HG03521 (cell line): ENCODE results near the gene TMEM97.
"Not testable (repeated sequence)": the region's sequence is repeated elsewhere in the genome, so short reads cannot be mapped to it uniquely, and the experiment has no call there.

ENCODE experiments used
- ATAC-seq: cut with Tn5 transposase; IDR thresholded peaks from one replicate; pipeline ENCODE4 v1.9.1; 2021; ENCODE audit warnings: mild to moderate bottlenecking, moderate library complexity; ENCODE audit not compliant: unreplicated experiment

Gene TMEM97

GRCh38 chr17:28335959-28336871, 17.2 kb downstream of the TMEM97 start:
- no peak for ATAC-seq

- ATAC-seq: no peak
Measured at GRCh38 chr17:28338056-28338768, 19.2 kb downstream of the TMEM97 start.

GRCh38 chr17:28338769-28339212, 19.8 kb downstream of the TMEM97 start:
- not testable (repeated sequence) for ATAC-seq

DNA sequence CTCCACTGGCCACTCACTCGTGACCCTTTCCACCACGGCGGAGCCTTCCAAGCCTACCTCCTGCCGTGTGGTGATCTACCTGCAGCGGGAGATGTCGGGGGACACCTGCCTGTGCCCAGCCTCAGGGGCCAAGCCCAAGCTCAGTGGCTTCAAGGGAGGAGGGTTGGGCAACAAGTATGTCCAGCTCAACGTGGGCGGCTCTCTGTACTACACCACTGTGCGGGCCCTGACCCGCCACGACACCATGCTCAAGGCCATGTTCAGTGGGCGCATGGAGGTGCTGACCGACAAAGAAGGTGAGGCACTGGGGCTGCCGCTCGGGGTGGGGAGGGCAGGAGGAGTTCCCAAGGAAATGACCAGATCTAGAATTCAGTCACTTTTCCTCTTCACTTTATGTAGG, 20.4 kb downstream of the TMEM97 start:
- ATAC-seq: no peak

- no peak for ATAC-seq
Measured at GRCh38 chr17:28340374-28340773, 21.4 kb downstream of the TMEM97 start.

GRCh38 chr17:28341516-28341915, 22.5 kb downstream of the TMEM97 start:
- ATAC-seq: no peak

DNA sequence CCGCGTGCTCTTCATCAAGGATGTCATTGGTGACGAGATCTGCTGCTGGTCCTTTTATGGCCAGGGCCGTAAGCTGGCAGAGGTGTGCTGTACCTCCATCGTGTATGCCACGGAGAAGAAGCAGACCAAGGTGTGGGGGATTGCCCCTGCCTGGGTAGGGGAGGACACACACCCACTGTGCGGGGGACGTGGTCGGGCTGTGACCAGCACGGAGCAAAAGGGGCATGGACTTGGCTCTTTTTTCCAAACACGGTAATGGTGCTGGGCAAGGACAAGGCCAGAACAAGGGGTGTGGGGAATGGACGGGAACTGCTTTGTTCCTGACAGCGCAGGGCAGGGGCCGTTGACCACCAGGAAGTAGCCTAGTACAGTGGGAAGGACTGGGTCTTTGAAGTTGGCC, 23.3 kb downstream of the TMEM97 start:
- ATAC-seq: no peak

GRCh38 chr17:28343491-28343932, 24.5 kb downstream of the TMEM97 start:
- no peak for ATAC-seq

GRCh38 chr17:28344011-28344410, 25.0 kb downstream of the TMEM97 start:
- ATAC-seq: no peak

DNA sequence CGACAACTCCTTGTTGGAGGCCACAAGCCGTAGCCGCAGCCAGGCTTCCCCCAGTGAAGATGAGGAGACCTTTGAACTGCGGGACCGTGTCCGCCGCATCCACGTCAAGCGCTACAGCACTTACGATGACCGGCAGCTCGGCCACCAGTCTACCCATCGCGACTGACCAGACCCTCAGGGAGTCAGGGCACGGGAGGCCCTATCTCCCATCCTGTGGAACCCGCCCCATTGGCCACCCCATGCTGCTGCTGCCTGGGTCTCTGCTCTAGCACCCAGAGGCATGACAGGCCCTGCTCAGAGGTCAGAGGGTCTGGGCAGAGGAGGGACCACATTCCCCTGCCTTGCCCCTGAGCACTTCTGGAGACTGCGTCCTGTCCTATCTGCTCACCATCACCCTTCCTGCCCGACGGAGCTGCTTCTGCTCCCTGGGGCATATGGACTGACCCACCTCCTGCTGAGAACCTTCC, 25.5 kb downstream of the TMEM97 start:
- ATAC-seq: no peak

- ATAC-seq: no peak
Measured at GRCh38 chr17:28345419-28346198, 26.6 kb downstream of the TMEM97 start.

- no peak for ATAC-seq
Measured at GRCh38 chr17:28346199-28346580, 27.2 kb downstream of the TMEM97 start.

GRCh38 chr17:28346746-28347246, 27.8 kb downstream of the TMEM97 start:
- ATAC-seq: no peak

GRCh38 chr17:28347261-28347891, 28.4 kb downstream of the TMEM97 start:
- ATAC-seq: no peak

DNA sequence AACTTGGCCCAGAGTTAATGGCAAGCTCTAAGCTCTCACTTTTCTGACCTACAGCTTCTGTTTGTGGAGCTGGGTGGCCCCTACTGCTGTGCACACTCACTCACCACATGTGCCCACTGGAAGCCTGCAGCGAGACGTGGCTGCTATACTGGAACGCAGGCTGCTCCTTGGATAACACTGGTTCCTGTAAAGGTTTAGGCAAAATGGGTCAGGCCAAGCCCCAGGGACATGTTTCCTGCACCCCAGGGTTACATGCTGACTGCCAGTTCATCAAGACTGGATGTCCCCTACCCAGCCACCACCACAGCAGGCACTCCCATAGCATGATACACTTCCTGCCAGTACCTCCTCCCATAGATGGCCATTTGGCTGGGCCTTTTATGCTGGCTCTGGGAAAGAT, 30.0 kb downstream of the TMEM97 start:
- ATAC-seq: no peak

DNA sequence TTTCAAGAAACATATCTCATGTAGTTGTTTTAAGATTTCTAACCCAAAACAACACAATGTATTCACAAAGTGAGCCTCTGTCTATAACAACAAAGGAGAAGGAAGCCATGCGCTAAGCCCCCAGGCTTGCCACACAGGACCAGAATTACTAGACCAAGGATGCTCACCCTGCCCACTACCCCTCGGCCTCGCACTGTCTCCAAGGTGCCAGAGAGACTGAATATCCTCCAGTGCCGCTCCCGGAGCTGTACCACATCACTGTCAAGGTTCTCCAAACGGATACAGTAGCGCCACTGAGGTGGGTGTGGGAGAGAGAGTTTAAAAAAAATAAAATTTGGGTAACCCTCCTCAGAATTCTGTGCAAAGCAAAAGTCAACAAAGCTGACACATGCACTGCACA, 31.3 kb downstream of the TMEM97 start:
- no peak for ATAC-seq

GRCh38 chr17:28357061-28357900, 38.3 kb downstream of the TMEM97 start, which contains the start of gene POLDIP2:
POLDIP2 (minus strand) TSS chr17:28357527; CDS start chr17:28357448, 79 bp downstream.
- peak; percentile 97 for ATAC-seq

- ATAC-seq: no peak
Measured at GRCh38 chr17:28357901-28358197, 38.8 kb downstream of the TMEM97 start.

GRCh38 chr17:28363186-28363585, 44.2 kb downstream of the TMEM97 start:
- no peak for ATAC-seq
